IMR-90 (cell line): ENCODE results near the gene DGKB. TPM values are rescaled to one million over a fixed set of nuclear protein-coding genes. Genes with fewer than 3 reads are reported as not detected.

Source experiments
- ATAC-seq: fragments of 200-7000 bp; cut with Tn5 transposase; 2 replicates; pipeline ENCODE4 v1.9.1; 2020; ENCODE audit warnings: low read depth, mild to moderate bottlenecking, moderate library complexity
- BruUV-seq: library from RNA; stranded (reverse); fragments of 400-500 nt; replicated peaks from 2 replicates; lab custom pipeline; 2021; lab: Mats Ljungman, UMichigan
- CTCF ChIA-PET: fragments of 300-600 bp; formaldehyde crosslinking; extraction: SDS; loops from one replicate; lab custom pipeline; 2021; ENCODE audit warnings: antibody characterized with exemption; lab: Yijun Ruan, JAX
- POLR2A ChIA-PET: fragments of 300-600 bp; sonication (Branson Sonifier 250); formaldehyde crosslinking; loops from one replicate; lab custom pipeline; 2022; ENCODE audit warnings: antibody characterized with exemption; ENCODE audit not compliant: unreplicated experiment; lab: Charles Lee
- DNase-seq: peaks from one replicate; pipeline ENCODE4 v3.0.0; 2013
- H2AFZ ChIP-seq: replicated peaks from 2 replicates; pipeline ENCODE3; 2013; ENCODE audit warnings: low read length, mild to moderate bottlenecking; ENCODE audit not compliant: poor library complexity
- H2AK5ac ChIP-seq: 2 replicates; pipeline ENCODE4 v1.6.1; 2013; ENCODE audit warnings: low read depth, low read length, inconsistent platforms
- H2AK9ac ChIP-seq: replicated peaks from 2 replicates; pipeline ENCODE3; 2013; ENCODE audit warnings: mild to moderate bottlenecking, low read depth, low read length, moderate library complexity; ENCODE audit not compliant: poor library complexity
- H2BK120ac ChIP-seq: 2 replicates; pipeline ENCODE4 v1.6.1; 2013; ENCODE audit warnings: low read depth, low read length, inconsistent platforms
- H2BK15ac ChIP-seq: 3 replicates; pipeline ENCODE4 v1.6.1; 2013; ENCODE audit warnings: low read depth, low read length, inconsistent platforms
- H2BK20ac ChIP-seq: 2 replicates; pipeline ENCODE4 v1.6.1; 2013; ENCODE audit warnings: low read depth, mild to moderate bottlenecking, inconsistent platforms, low read length, moderate library complexity
- H2BK5ac ChIP-seq: 2 replicates; pipeline ENCODE4 v1.6.1; 2013; ENCODE audit warnings: mild to moderate bottlenecking, low read depth, low read length, inconsistent platforms; ENCODE audit not compliant: poor library complexity, severe bottlenecking
- H3K14ac ChIP-seq: replicated peaks from 2 replicates; pipeline ENCODE4 v1.6.1; 2013; ENCODE audit warnings: low read depth, low read length, inconsistent platforms
- H3K18ac ChIP-seq: 2 replicates; pipeline ENCODE4 v1.6.1; 2013; ENCODE audit warnings: low read depth, low read length, control low read depth
- H3K23ac ChIP-seq: 2 replicates; pipeline ENCODE4 v1.6.1; 2013; ENCODE audit warnings: low read depth, low read length, inconsistent platforms
- H3K27ac ChIP-seq: 2 replicates; pipeline ENCODE4 v1.5.1; 2013; ENCODE audit warnings: mild to moderate bottlenecking, control low read depth, low read length; ENCODE audit not compliant: insufficient read depth
- H3K27me3 ChIP-seq: 2 replicates; pipeline ENCODE4 v1.6.1; 2013; ENCODE audit warnings: low read length; ENCODE audit not compliant: control insufficient read depth, insufficient read depth
- H3K36me3 ChIP-seq: 2 replicates; pipeline ENCODE4 v1.6.1; 2013; ENCODE audit warnings: low read length, mixed read lengths; ENCODE audit not compliant: control insufficient read depth, insufficient read depth
- H3K4ac ChIP-seq: 2 replicates; pipeline ENCODE4 v1.6.1; 2013; ENCODE audit warnings: low read depth, low read length, inconsistent platforms
- H3K4me1 ChIP-seq: 2 replicates; pipeline ENCODE4 v1.6.1; 2013; ENCODE audit warnings: low read length, mixed read lengths; ENCODE audit not compliant: control insufficient read depth, insufficient read depth
- H3K4me2 ChIP-seq: 2 replicates; pipeline ENCODE4 v1.6.1; 2013; ENCODE audit warnings: low read depth, mild to moderate bottlenecking, control low read depth, low read length, moderate library complexity
- H3K4me3 ChIP-seq: 2 replicates; pipeline ENCODE4 v1.5.1; 2013; ENCODE audit warnings: low read depth, mild to moderate bottlenecking, control low read depth, low read length, moderate library complexity; ENCODE audit not compliant: insufficient read depth
- H3K56ac ChIP-seq: 2 replicates; pipeline ENCODE4 v1.6.1; 2013; ENCODE audit warnings: low read length, inconsistent platforms; ENCODE audit not compliant: insufficient read depth; ENCODE audit errors: extremely low read depth
- H3K79me1 ChIP-seq, 2 experiments: 2 replicates each; pipeline ENCODE4 v1.6.1; 2013; ENCODE audit warnings: low read length in 2 of 2, inconsistent platforms in 1 of 2, low read depth in 1 of 2
- H3K9ac ChIP-seq: 2 replicates; pipeline ENCODE4 v1.6.1; 2013; ENCODE audit warnings: low read depth, low read length, control low read depth
- H3K9me1 ChIP-seq: 2 replicates; pipeline ENCODE4 v1.6.1; 2013; ENCODE audit warnings: low read length, inconsistent platforms; ENCODE audit not compliant: insufficient read depth
- H3K9me3 ChIP-seq: 2 replicates; pipeline ENCODE4 v1.6.1; 2013; ENCODE audit warnings: low read length; ENCODE audit not compliant: control insufficient read depth, insufficient read depth
- H4K20me1 ChIP-seq: 2 replicates; pipeline ENCODE4 v1.6.1; 2013; ENCODE audit warnings: low read length, inconsistent platforms; ENCODE audit not compliant: insufficient read depth
- H4K5ac ChIP-seq: 2 replicates; pipeline ENCODE4 v1.6.1; 2013; ENCODE audit warnings: mild to moderate bottlenecking, low read depth, low read length, control low read depth
- H4K8ac ChIP-seq, 2 experiments: 2 replicates each; pipeline ENCODE4 v1.6.1; 2013; ENCODE audit warnings: low read depth in 2 of 2, low read length in 2 of 2, control low read depth in 1 of 2, inconsistent platforms in 1 of 2
- H4K91ac ChIP-seq: 2 replicates; pipeline ENCODE4 v1.6.1; 2013; ENCODE audit warnings: low read depth, low read length, inconsistent platforms; ENCODE audit not compliant: insufficient read depth
- CEBPB ChIP-seq: IDR thresholded peaks from 2 replicates; pipeline ENCODE4 v1.6.1; 2012; ENCODE audit warnings: low read depth, low read length, improper control_type of control experiment
- CHD1 ChIP-seq: IDR thresholded peaks from 2 replicates; pipeline ENCODE4 v1.6.1; 2012; ENCODE audit warnings: low read depth, low read length, improper control_type of control experiment
- CTCF ChIP-seq: conservative IDR thresholded peaks from 2 replicates; pipeline ENCODE4 v1.5.1; 2012; ENCODE audit warnings: mild to moderate bottlenecking, low read depth, low read length, improper control_type of control experiment
- ELK1 ChIP-seq: fragments of 150-350 bp; IDR thresholded peaks from 2 replicates; pipeline ENCODE4 v1.6.1; 2016; ENCODE audit warnings: low read depth, mild to moderate bottlenecking, low read length, moderate library complexity, borderline replicate concordance
- FOS ChIP-seq: fragments of 150-350 bp; IDR thresholded peaks from 2 replicates; pipeline ENCODE4 v1.6.1; 2016; ENCODE audit warnings: low read depth, low read length
- MXI1 ChIP-seq: IDR thresholded peaks from 2 replicates; pipeline ENCODE4 v1.6.1; 2012; ENCODE audit warnings: low read depth, mild to moderate bottlenecking, low read length, moderate library complexity, borderline replicate concordance
- RAD21 ChIP-seq: IDR thresholded peaks from 2 replicates; pipeline ENCODE4 v1.6.1; 2012; ENCODE audit warnings: low read length, improper control_type of control experiment
- SMC3 ChIP-seq: fragments of 150-350 bp; IDR thresholded peaks from 2 replicates; pipeline ENCODE4 v1.6.1; 2016; ENCODE audit warnings: low read depth, mild to moderate bottlenecking, antibody characterized with exemption, low read length, moderate library complexity
- USF2 ChIP-seq: fragments of 150-350 bp; IDR thresholded peaks from 2 replicates; pipeline ENCODE4 v1.6.1; 2017; ENCODE audit warnings: mild to moderate bottlenecking, antibody characterized with exemption, low read length, low read depth
- WGBS, 2 experiments: methylation state at CpG; one replicate each; pipeline versions ENCODE4 v1.1.5 to v1.1.7; 2013; ENCODE audit warnings: missing lambda C conversion rate in 2 of 2; ENCODE audit not compliant: insufficient read length in 1 of 2; ENCODE audit errors: extremely low coverage in 2 of 2; 5-methylcytosine and 5-hydroxymethylcytosine counted together
- dilution Hi-C: fragments of 300-500 bp; cut with HindIII; formaldehyde crosslinking; loops from one replicate; pipeline ENCODE4 v1.14.3; 2018; ENCODE audit warnings: low sequenced_read_pairs; ENCODE audit not compliant: unreplicated experiment
- in situ Hi-C: fragments of 300-500 bp; cut with MboI; formaldehyde crosslinking; loops from 3 replicates; pipeline ENCODE4 v1.14.3; 2019; ENCODE audit warnings: low sequenced_read_pairs, inconsistent platforms, mixed read lengths
- intact Hi-C: fragments of 100-400 bp; cut with micrococcal nuclease; formaldehyde crosslinking; loops from 2 replicates; pipeline ENCODE4 v1.10.0; 2022
- polyA plus RNA-seq, 3 experiments: library from polyadenylated mRNA; depleted of rRNA; stranded (reverse); fragments of >200 nt; gene quantifications; 2 replicates each; pipeline ENCODE4 v1.2.3, GENCODE V29; 2012; ENCODE audit warnings: low replicate concordance in 1 of 3
- total RNA-seq: library from RNA; depleted of rRNA; stranded (reverse); fragments of >200 nt; gene quantifications from 2 replicates; pipeline ENCODE4 v1.2.3, GENCODE V29; 2012

Gene DGKB
- total and polyA plus RNA-seq, 2 of the 4 experiments (the other 2 are of a cell fraction) = not detected

- Histone ChIP-seq H3K9me1 (no peaks in the 10 kb centered on the region), H4K20me1 (no peaks in the 10 kb centered on the region), H2AK9ac (no peak overlapping the region), H3K23ac (no peak overlapping the region), H3K36me3 (no peaks in the 10 kb centered on the region), H2AK5ac (no peak overlapping the region), H3K27me3 (no peaks in the 10 kb centered on the region), H3K9me3 (peaks cover 7% of the 10 kb centered on the region; the same call in 1 of the 2 replicates), H3K56ac (no peak overlapping the region), H4K5ac (no peak overlapping the region), H3K4me2 (no peak overlapping the region), H3K18ac (no peak overlapping the region), H3K4me1 (no peaks in the 10 kb centered on the region), H2BK120ac (no peak overlapping the region), H4K91ac (no peak overlapping the region), H2BK20ac (no peak overlapping the region), H2BK5ac (no peak overlapping the region), H4K8ac (no peak overlapping the region), H3K9ac (no peak overlapping the region), H3K14ac (no peak overlapping the region), H3K4ac (no peak overlapping the region), H2BK15ac (no peak overlapping the region), H2AFZ (no peak overlapping the region), H3K4me3 (no peak overlapping the region), H3K27ac (no peak overlapping the region), H3K79me1 (no peaks in the 10 kb centered on the region)
- POLR2A ChIA-PET = no interaction called here
- in situ Hi-C loops = no loop called here
- CTCF ChIA-PET = no interaction called here
- DNase-seq = no peak
- no peak for ATAC-seq
- dilution Hi-C loops = no loop called here
- intact Hi-C loops = no loop called here
- TF ChIP-seq ELK1 (no peak), CTCF (no peak), RAD21 (no peak), CEBPB (no peak), USF2 (no peak), SMC3 (no peak), FOS (no peak), CHD1 (no peak), MXI1 (no peak)
- no TSS peak for BruUV-seq
- 83% methylated on average over 3 of the region's 9 CpGs; no CpG with 5 or more reads in 1 of the 2 experiments for whole genome bisulfite sequencing, 2 experiments
Measured at GRCh38 chr7:14739168-14739840, 163.2 kb downstream of the DGKB start.
